DMS153 treated with DMSO at 0.1 percent for 48 hours (cell line): ENCODE results near the gene ZCCHC3.

Experiments used
- DNase-seq: peaks from one replicate; lab custom pipeline; 2025; ENCODE audit not compliant: unreplicated experiment; lab: John Stamatoyannopoulos, UW

Gene ZCCHC3

GRCh38 chr20:278607-279571 lies 18.5 kb upstream of the ZCCHC3 start:
- DNase-seq: no peak

DNA sequence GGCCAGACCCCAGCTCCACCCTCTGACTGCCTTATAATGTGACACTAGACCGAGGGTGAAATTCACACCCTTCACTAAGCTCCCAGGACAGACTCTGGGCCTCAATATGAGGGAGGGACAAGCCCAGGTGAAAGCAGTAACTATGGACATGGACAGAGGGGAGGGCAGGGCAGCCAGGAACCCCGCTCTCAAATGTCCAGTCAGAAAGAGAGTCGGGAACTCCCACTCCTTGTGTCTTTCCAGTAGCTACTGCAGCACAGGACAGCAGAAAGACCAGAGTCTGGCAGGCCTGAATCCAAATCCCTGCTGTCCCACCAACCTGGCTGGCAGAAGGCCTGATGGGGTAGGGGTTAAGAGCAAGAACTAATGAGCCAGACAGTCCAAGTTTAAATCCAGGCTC lies 13.2 kb upstream of the ZCCHC3 start:
- DNase-seq: no peak

DNA sequence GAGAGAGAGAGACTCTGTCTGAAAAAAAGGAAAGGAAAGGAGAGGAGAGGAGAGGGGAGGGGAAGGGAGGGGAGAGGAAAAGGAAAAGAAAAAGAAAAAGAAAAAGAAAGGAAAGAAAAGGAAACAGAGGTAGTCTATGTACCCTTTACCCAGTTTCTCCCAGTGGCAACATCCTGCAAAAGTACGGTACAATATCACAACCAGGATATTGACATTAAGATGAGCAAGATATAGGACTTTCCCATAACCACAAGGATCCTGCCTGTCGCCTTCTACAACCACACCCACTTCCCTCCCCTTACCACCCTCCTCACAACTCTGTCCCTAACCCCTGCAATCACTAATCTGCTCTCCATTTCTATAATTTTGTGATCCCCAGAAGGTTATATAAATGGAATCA lies 10.9 kb upstream of the ZCCHC3 start:
- DNase-seq: no peak

DNA sequence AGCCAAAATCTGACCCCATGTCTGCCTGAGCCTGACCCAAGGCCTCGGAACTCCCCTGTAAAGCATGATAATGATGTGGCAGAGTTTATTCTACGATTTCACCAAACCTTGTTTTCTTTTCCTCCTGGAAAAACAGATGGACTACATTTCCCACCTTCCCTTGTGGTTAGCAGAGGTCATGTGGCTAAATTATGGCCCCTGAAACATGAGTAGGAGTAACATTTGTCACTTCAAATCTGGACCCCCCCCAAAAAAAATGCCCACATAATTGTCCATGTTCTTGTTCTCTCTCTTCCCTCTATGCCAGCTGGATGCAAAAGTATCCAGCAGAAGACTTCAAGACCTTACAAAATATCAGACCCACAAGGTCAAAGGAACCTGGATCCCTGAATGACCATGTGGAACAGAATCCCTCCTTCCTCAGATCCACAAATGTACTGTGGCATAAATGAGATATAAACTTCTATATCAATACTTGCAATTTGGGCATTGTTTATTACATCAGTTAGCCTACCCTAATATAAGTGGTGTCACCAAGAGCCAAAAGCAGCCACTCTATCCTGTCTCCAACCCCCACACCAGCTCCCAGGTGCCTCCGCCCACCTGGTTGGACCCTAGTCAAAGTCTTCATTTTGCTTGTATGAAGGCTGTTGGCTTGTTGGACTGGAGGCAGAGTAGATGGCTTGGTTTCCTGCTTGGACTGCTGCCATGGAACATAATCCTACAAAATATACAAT lies 8.2 kb upstream of the ZCCHC3 start:
- no peak for DNase-seq

GRCh38 chr20:289693-290083 lies 7.7 kb upstream of the ZCCHC3 start:
- DNase-seq: no peak

- DNase-seq: peak; percentile 92
Measured at GRCh38 chr20:290084-290831, 7.1 kb upstream of the ZCCHC3 start, which contains the start of gene C20orf96. Gene C20orf96, minus strand, starts transcription at chr20:290750. Its CDS starts 140 bp downstream, at chr20:290610.

- DNase-seq: no peak
Measured at GRCh38 chr20:294602-295001, 2.8 kb upstream of the ZCCHC3 start.

DNA sequence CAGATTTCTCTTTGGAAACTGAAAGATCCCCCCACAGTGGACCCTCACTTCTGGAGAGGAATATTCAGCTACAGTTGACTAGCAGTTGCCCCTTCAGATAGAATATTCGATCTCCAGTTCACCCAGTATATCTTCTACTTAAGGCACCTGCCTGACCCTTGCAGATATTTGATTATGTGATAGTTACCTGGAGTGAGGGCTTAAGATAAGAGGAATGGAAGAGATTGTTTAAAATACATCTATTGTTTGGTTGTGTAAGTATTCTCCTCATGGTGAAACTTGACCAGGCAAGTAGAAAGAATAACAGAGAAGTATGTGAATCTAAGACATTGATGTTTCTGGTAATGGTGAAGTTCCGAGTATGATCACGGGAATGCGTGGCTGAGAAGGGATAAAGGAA lies 1.6 kb upstream of the ZCCHC3 start:
- DNase-seq: no peak

DNA sequence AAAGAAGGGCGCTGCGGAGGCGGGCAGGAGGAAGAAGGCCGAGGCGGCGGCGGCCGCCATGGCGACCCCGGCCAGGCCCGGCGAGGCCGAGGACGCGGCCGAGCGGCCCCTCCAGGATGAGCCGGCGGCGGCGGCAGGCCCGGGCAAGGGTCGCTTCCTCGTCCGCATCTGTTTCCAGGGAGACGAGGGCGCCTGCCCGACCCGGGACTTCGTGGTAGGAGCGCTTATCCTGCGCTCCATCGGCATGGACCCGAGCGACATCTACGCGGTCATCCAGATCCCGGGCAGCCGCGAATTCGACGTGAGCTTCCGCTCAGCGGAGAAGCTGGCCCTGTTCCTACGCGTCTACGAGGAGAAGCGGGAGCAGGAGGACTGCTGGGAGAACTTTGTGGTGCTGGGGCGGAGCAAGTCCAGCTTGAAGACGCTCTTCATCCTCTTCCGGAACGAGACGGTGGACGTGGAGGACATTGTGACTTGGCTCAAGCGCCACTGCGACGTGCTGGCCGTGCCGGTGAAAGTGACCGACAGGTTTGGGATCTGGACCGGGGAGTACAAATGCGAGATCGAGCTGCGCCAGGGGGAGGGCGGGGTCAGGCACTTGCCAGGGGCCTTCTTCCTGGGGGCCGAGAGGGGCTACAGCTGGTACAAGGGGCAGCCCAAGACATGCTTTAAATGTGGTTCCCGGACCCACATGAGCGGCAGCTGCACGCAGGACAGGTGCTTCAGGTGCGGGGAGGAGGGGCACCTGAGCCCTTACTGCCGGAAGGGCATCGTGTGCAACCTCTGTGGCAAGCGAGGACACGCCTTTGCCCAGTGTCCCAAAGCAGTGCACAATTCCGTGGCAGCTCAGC lies 780 bp downstream of the ZCCHC3 start:
- peak; percentile 34 for DNase-seq

- no peak for DNase-seq
Measured at GRCh38 chr20:298776-299391, 1.5 kb downstream of the ZCCHC3 start.

DNA sequence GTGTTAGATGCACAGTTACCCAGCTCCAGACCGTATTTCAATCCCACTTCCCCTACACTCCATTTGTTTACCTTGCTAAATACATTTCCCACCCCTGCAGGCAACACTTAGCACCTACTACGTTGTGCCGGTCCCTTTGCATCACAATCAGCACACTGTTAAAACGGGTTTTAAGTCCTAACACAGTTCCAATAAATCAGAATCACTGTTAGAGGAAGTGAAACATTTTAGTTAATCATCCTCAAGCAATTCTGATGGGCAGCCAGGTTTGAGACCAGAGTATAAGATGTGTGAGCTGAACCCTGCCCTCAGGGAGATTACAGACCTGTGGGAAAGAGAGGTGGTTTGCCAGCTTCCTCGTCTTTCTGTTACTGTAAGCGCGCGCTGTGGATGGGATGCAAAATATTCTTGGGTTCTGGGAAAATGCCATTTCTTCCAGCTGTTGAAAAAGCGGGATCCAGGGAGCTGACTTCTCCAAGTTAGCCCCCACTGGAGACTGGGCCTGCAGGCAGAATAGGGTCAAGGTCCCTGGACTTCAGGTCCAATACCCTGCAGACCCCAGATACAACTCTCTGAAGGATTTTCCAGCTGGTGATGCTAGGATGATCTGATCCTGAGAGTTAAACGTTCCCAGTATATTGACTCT lies 3.1 kb downstream of the ZCCHC3 start:
- DNase-seq: no peak

DNA sequence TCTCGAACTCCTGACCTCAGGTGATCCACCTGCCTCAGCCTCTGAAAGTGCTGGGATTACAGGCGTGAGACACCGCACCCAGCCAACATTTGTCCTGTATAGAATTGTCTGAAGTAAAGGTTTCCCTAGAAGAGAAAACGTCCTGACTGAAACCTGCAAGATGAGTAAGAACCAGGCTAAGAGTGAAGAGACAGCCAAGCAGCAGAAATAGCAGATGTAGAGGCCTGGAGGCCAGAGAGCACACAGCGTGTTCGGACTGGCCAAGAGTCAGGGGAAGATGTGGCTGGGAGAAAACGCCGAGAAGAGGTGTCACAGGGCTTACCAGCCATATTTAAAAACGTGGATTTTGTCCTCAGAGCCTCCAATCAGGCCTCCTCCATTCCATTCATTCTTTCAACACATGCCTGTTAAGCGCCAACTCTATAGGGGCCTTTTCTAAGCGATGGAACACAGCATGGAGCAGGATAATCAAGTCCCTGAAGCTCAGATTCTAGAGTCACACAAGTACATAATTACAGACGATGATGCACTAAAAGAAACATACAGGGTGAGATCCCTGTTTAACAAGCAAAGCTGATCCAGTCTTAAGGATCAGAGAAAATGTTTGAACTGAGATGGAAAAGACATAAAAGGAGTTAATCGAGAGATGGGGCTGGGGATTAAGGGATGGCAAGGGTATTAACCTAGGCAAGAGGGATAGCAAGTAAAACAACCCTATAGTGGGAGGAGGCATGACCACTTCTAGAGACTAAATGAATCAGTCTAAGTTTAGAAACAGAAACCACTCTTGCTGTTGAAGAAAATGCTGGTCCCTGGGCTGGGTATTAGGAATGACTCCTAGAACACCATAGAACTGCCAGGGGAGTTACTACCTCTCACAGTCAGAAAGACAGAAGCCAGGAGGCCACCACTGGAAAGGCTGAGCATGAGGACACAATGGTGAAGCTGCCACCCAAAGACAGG lies 4.8 kb downstream of the ZCCHC3 start:
- no peak for DNase-seq

DNA sequence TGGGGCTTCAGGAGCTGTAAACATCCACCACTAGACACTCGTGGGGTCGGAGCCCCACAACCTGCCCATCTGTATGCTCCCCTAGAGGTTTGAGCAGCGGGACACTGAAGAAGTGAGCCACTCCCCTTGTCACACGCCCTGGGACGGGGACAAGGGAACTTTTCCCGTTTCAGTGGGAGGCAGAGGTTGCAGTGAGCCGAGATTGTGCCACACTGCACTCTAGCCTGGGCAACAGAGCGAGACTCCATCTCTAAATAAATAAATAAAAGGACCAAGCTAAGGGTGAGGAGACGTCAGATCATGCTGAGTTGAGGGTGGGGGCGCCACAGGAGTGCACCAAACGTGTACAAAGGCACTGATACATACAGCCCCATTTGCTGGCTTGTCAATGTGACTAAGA lies 8.4 kb downstream of the ZCCHC3 start:
- DNase-seq: no peak

GRCh38 chr20:308427-309038 lies 11.2 kb downstream of the ZCCHC3 start:
- no peak for DNase-seq

DNA sequence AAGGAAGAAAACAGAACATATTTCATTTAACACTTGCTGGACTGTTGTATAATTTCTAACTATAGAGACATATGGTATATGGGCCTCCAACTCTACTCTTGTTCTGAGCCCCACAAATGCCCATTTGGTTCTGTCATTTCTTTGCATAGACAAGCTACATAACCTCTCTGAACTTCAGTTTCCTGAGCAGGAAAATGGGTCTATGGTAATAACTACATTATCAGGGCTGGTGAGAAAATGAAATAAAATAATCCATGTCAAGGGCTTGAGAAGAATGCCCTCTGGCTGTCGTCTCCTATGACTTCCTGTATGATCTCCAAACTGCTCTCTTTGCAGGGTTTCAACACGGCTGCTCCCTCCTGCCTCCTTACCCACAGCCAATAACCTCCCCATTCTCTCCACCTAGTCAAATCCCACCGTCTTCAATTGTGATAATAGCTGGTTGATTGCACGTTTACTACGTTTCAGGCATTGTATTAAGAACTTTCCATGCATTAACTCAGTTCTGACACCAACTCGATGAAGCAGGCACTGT lies 12.0 kb downstream of the ZCCHC3 start:
- DNase-seq: peak; percentile 37

DNA sequence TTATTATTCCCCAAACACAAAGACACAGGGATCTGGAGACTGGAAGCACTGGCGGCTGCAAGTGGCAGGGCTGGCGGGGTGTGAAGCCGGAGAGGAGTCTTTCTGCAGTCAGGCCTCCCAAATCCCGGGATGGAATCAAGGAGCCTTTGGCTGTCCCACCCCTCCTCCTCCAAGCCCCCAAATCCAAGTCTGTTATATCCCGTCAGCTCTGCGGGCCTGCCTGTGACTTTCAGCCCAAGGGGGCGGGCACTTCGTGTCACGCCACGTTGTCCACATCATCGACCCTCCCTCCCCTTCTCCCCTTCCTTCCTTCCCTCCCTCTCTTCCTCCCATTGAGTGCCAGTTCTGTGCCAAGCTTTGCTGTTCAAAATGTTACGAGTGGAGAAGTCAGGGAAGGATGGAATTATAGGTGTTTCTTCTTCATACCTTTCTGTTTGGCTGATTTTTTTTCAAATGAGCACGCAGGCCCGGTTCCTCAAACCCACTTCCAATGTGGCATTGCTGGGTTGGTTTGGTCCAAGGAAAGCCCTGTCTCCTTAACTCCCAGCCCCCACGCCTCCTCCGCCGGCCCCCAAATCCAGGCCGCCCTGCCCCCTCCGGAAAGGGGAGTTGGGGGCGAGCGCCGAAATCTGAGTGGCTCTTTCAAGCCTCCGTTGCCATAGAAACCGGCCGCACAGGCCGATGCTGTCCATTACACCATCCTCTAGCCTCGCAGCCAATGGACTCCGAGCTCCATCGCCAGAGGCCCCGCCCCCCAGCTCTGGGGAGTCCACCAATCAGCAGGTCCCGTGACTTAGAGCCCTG lies 12.7 kb downstream of the ZCCHC3 start:
- DNase-seq: peak; percentile 96

DNA sequence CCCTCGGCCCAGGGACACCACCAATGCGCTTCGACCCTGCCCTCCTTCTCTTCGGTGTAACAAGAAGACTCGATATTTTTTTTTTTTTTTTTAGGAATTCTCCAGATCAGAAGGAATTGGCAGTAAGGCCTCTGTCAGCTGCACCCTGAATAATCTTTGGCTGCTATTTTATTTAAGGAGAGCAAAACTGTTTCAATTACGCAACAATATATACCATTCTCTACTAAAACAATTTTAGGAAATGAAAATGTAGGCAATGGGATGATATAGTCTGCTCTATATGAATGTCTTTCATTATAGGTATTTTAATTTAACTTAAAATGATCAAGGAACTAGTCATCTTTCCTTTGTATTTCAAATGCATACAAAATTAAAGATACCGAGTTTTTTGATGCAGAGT lies 13.3 kb downstream of the ZCCHC3 start:
- DNase-seq: no peak
